IMR-90 (cell line): ENCODE data around the gene LTBP4. TPM values are rescaled to one million over a fixed set of nuclear protein-coding genes. Genes with fewer than 3 reads are reported as not detected.
A peak's percentile ranks its signal among the peaks of the same experiment; 100 is the strongest.

Experiments used
- ATAC-seq: fragments of 200-7000 bp; cut with Tn5 transposase; 2 replicates; pipeline ENCODE4 v1.9.1; 2020; ENCODE audit warnings: low read depth, mild to moderate bottlenecking, moderate library complexity
- BruUV-seq: library from RNA; stranded (reverse); fragments of 400-500 nt; replicated peaks from 2 replicates; lab custom pipeline; 2021; lab: Mats Ljungman, UMichigan
- CTCF ChIA-PET: fragments of 300-600 bp; formaldehyde crosslinking; extraction: SDS; loops from one replicate; lab custom pipeline; 2021; ENCODE audit warnings: antibody characterized with exemption; lab: Yijun Ruan, JAX
- POLR2A ChIA-PET: fragments of 300-600 bp; sonication (Branson Sonifier 250); formaldehyde crosslinking; loops from one replicate; lab custom pipeline; 2022; ENCODE audit warnings: antibody characterized with exemption; ENCODE audit not compliant: unreplicated experiment; lab: Charles Lee
- DNase-seq: peaks from one replicate; pipeline ENCODE4 v3.0.0; 2013
- H2AFZ ChIP-seq: replicated peaks from 2 replicates; pipeline ENCODE3; 2013; ENCODE audit warnings: low read length, mild to moderate bottlenecking; ENCODE audit not compliant: poor library complexity
- H2AK5ac ChIP-seq: 2 replicates; pipeline ENCODE4 v1.6.1; 2013; ENCODE audit warnings: low read depth, low read length, inconsistent platforms
- H2AK9ac ChIP-seq: replicated peaks from 2 replicates; pipeline ENCODE3; 2013; ENCODE audit warnings: mild to moderate bottlenecking, low read depth, low read length, moderate library complexity; ENCODE audit not compliant: poor library complexity
- H2BK120ac ChIP-seq: 2 replicates; pipeline ENCODE4 v1.6.1; 2013; ENCODE audit warnings: low read depth, low read length, inconsistent platforms
- H2BK15ac ChIP-seq: 3 replicates; pipeline ENCODE4 v1.6.1; 2013; ENCODE audit warnings: low read depth, low read length, inconsistent platforms
- H2BK20ac ChIP-seq: 2 replicates; pipeline ENCODE4 v1.6.1; 2013; ENCODE audit warnings: low read depth, mild to moderate bottlenecking, inconsistent platforms, low read length, moderate library complexity
- H2BK5ac ChIP-seq: 2 replicates; pipeline ENCODE4 v1.6.1; 2013; ENCODE audit warnings: mild to moderate bottlenecking, low read depth, low read length, inconsistent platforms; ENCODE audit not compliant: poor library complexity, severe bottlenecking
- H3K14ac ChIP-seq: replicated peaks from 2 replicates; pipeline ENCODE4 v1.6.1; 2013; ENCODE audit warnings: low read depth, low read length, inconsistent platforms
- H3K18ac ChIP-seq: 2 replicates; pipeline ENCODE4 v1.6.1; 2013; ENCODE audit warnings: low read depth, low read length, control low read depth
- H3K23ac ChIP-seq: 2 replicates; pipeline ENCODE4 v1.6.1; 2013; ENCODE audit warnings: low read depth, low read length, inconsistent platforms
- H3K27ac ChIP-seq: 2 replicates; pipeline ENCODE4 v1.5.1; 2013; ENCODE audit warnings: mild to moderate bottlenecking, control low read depth, low read length; ENCODE audit not compliant: insufficient read depth
- H3K27me3 ChIP-seq: 2 replicates; pipeline ENCODE4 v1.6.1; 2013; ENCODE audit warnings: low read length; ENCODE audit not compliant: control insufficient read depth, insufficient read depth
- H3K36me3 ChIP-seq: 2 replicates; pipeline ENCODE4 v1.6.1; 2013; ENCODE audit warnings: low read length, mixed read lengths; ENCODE audit not compliant: control insufficient read depth, insufficient read depth
- H3K4ac ChIP-seq: 2 replicates; pipeline ENCODE4 v1.6.1; 2013; ENCODE audit warnings: low read depth, low read length, inconsistent platforms
- H3K4me1 ChIP-seq: 2 replicates; pipeline ENCODE4 v1.6.1; 2013; ENCODE audit warnings: low read length, mixed read lengths; ENCODE audit not compliant: control insufficient read depth, insufficient read depth
- H3K4me2 ChIP-seq: 2 replicates; pipeline ENCODE4 v1.6.1; 2013; ENCODE audit warnings: low read depth, mild to moderate bottlenecking, control low read depth, low read length, moderate library complexity
- H3K4me3 ChIP-seq: 2 replicates; pipeline ENCODE4 v1.5.1; 2013; ENCODE audit warnings: low read depth, mild to moderate bottlenecking, control low read depth, low read length, moderate library complexity; ENCODE audit not compliant: insufficient read depth
- H3K56ac ChIP-seq: 2 replicates; pipeline ENCODE4 v1.6.1; 2013; ENCODE audit warnings: low read length, inconsistent platforms; ENCODE audit not compliant: insufficient read depth; ENCODE audit errors: extremely low read depth
- H3K79me1 ChIP-seq, 2 experiments: 2 replicates each; pipeline ENCODE4 v1.6.1; 2013; ENCODE audit warnings: low read length in 2 of 2, inconsistent platforms in 1 of 2, low read depth in 1 of 2
- H3K9ac ChIP-seq: 2 replicates; pipeline ENCODE4 v1.6.1; 2013; ENCODE audit warnings: low read depth, low read length, control low read depth
- H3K9me1 ChIP-seq: 2 replicates; pipeline ENCODE4 v1.6.1; 2013; ENCODE audit warnings: low read length, inconsistent platforms; ENCODE audit not compliant: insufficient read depth
- H3K9me3 ChIP-seq: 2 replicates; pipeline ENCODE4 v1.6.1; 2013; ENCODE audit warnings: low read length; ENCODE audit not compliant: control insufficient read depth, insufficient read depth
- H4K20me1 ChIP-seq: 2 replicates; pipeline ENCODE4 v1.6.1; 2013; ENCODE audit warnings: low read length, inconsistent platforms; ENCODE audit not compliant: insufficient read depth
- H4K5ac ChIP-seq: 2 replicates; pipeline ENCODE4 v1.6.1; 2013; ENCODE audit warnings: mild to moderate bottlenecking, low read depth, low read length, control low read depth
- H4K8ac ChIP-seq, 2 experiments: 2 replicates each; pipeline ENCODE4 v1.6.1; 2013; ENCODE audit warnings: low read depth in 2 of 2, low read length in 2 of 2, control low read depth in 1 of 2, inconsistent platforms in 1 of 2
- H4K91ac ChIP-seq: 2 replicates; pipeline ENCODE4 v1.6.1; 2013; ENCODE audit warnings: low read depth, low read length, inconsistent platforms; ENCODE audit not compliant: insufficient read depth
- BHLHE40 ChIP-seq: fragments of 150-350 bp; IDR thresholded peaks from 2 replicates; pipeline ENCODE4 v1.6.1; 2016; ENCODE audit warnings: mild to moderate bottlenecking, low read depth, low read length
- CEBPB ChIP-seq: IDR thresholded peaks from 2 replicates; pipeline ENCODE4 v1.6.1; 2012; ENCODE audit warnings: low read depth, low read length, improper control_type of control experiment
- CTCF ChIP-seq: conservative IDR thresholded peaks from 2 replicates; pipeline ENCODE4 v1.5.1; 2012; ENCODE audit warnings: mild to moderate bottlenecking, low read depth, low read length, improper control_type of control experiment
- FOS ChIP-seq: fragments of 150-350 bp; IDR thresholded peaks from 2 replicates; pipeline ENCODE4 v1.6.1; 2016; ENCODE audit warnings: low read depth, low read length
- MAFK ChIP-seq: IDR thresholded peaks from 2 replicates; pipeline ENCODE4 v1.6.1; 2012; ENCODE audit warnings: low read depth, low read length, improper control_type of control experiment
- MAZ ChIP-seq: IDR thresholded peaks from 2 replicates; pipeline ENCODE4 v1.6.1; 2012; ENCODE audit warnings: low read depth, mild to moderate bottlenecking, low read length, improper control_type of control experiment, moderate library complexity, borderline replicate concordance
- MXI1 ChIP-seq: IDR thresholded peaks from 2 replicates; pipeline ENCODE4 v1.6.1; 2012; ENCODE audit warnings: low read depth, mild to moderate bottlenecking, low read length, moderate library complexity, borderline replicate concordance
- NFE2L2 ChIP-seq: fragments of 150-350 bp; IDR thresholded peaks from 2 replicates; pipeline ENCODE4 v1.6.1; 2016; ENCODE audit warnings: low read depth, mild to moderate bottlenecking, low read length
- POLR2A ChIP-seq: IDR thresholded peaks from 2 replicates; pipeline ENCODE4 v1.6.1; 2012; ENCODE audit warnings: mild to moderate bottlenecking, low read depth, low read length
- RAD21 ChIP-seq: IDR thresholded peaks from 2 replicates; pipeline ENCODE4 v1.6.1; 2012; ENCODE audit warnings: low read length, improper control_type of control experiment
- RCOR1 ChIP-seq: IDR thresholded peaks from 2 replicates; pipeline ENCODE4 v1.6.1; 2012; ENCODE audit warnings: mild to moderate bottlenecking, low read length, improper control_type of control experiment; ENCODE audit not compliant: insufficient replicate concordance
- RFX5 ChIP-seq: IDR thresholded peaks from 2 replicates; pipeline ENCODE4 v1.8.0; 2012; ENCODE audit warnings: low read depth, mild to moderate bottlenecking, low read length, moderate library complexity
- WGBS, 2 experiments: methylation state at CpG; one replicate each; pipeline versions ENCODE4 v1.1.5 to v1.1.7; 2013; ENCODE audit warnings: missing lambda C conversion rate in 2 of 2; ENCODE audit not compliant: insufficient read length in 1 of 2; ENCODE audit errors: extremely low coverage in 2 of 2; 5-methylcytosine and 5-hydroxymethylcytosine counted together
- dilution Hi-C: fragments of 300-500 bp; cut with HindIII; formaldehyde crosslinking; loops from one replicate; pipeline ENCODE4 v1.14.3; 2018; ENCODE audit warnings: low sequenced_read_pairs; ENCODE audit not compliant: unreplicated experiment
- in situ Hi-C: fragments of 300-500 bp; cut with MboI; formaldehyde crosslinking; loops from 3 replicates; pipeline ENCODE4 v1.14.3; 2019; ENCODE audit warnings: low sequenced_read_pairs, inconsistent platforms, mixed read lengths
- intact Hi-C: fragments of 100-400 bp; cut with micrococcal nuclease; formaldehyde crosslinking; loops from 2 replicates; pipeline ENCODE4 v1.10.0; 2022
- polyA plus RNA-seq, 3 experiments: library from polyadenylated mRNA; depleted of rRNA; stranded (reverse); fragments of >200 nt; gene quantifications; 2 replicates each; pipeline ENCODE4 v1.2.3, GENCODE V29; 2012; ENCODE audit warnings: low replicate concordance in 1 of 3
- total RNA-seq: library from RNA; depleted of rRNA; stranded (reverse); fragments of >200 nt; gene quantifications from 2 replicates; pipeline ENCODE4 v1.2.3, GENCODE V29; 2012
- TF ChIP-seq, protein P1 (sequence below): fragments of 150-350 bp; IDR thresholded peaks from 2 replicates; pipeline ENCODE4 v1.6.1; 2017; ENCODE audit warnings: mild to moderate bottlenecking, antibody characterized with exemption, low read length, low read depth
- TF ChIP-seq, protein P2 (sequence below): fragments of 150-350 bp; IDR thresholded peaks from 2 replicates; pipeline ENCODE4 v1.6.1; 2016; ENCODE audit warnings: low read depth, mild to moderate bottlenecking, low read length, moderate library complexity, borderline replicate concordance

Gene LTBP4
- total and polyA plus RNA-seq, 2 of the 4 experiments (the other 2 are of a cell fraction): 14.7 to 70.3 TPM

GRCh38 chr19:40588110-40588854, 12.9 kb upstream of the LTBP4 start:
- no TSS peak for BruUV-seq
- Histone ChIP-seq H2BK120ac (no peak overlapping the region), H3K79me1 (peaks cover 0 to 4% of the 10 kb centered on the region in 2 experiments; a peak in 1 of 4 replicates), H3K23ac (no peak overlapping the region), H3K27ac (no peak overlapping the region), H3K4me3 (no peak overlapping the region), H4K5ac (no peak overlapping the region), H2BK20ac (no peak overlapping the region), H2AK5ac (no peak overlapping the region), H2BK15ac (no peak overlapping the region), H3K9me1 (peaks cover 4% of the 10 kb centered on the region; the same call in 1 of the 2 replicates), H4K20me1 (no peaks in the 10 kb centered on the region; the same call in 1 of the 2 replicates), H3K4ac (no peak overlapping the region), H3K14ac (no peak overlapping the region), H3K36me3 (peaks cover 51% of the 10 kb centered on the region), H3K56ac (no peak overlapping the region), H4K91ac (no peak overlapping the region), H3K27me3 (no peaks in the 10 kb centered on the region), H4K8ac (no peak overlapping the region), H3K9me3 (no peaks in the 10 kb centered on the region), H3K18ac (no peak overlapping the region), H3K4me2 (no peak overlapping the region), H2AK9ac (peak overlapping the region; percentile 70), H3K9ac (no peak overlapping the region), H2BK5ac (no peak overlapping the region), H2AFZ (no peak overlapping the region), H3K4me1 (no peaks in the 10 kb centered on the region)
- ATAC-seq (no peak), DNase-seq (no peak)
- WGBS, 2 experiments: 90% methylated on average over 13 of the region's 19 CpGs; no CpG with 5 or more reads in 1 of the 2 experiments
- ChIA-PET CTCF (no interaction called here), POLR2A (no interaction called here)
- dilution Hi-C loops (no loop called here), intact Hi-C loops (no loop called here), in situ Hi-C loops (no loop called here)
- TF ChIP-seq FOS (no peak), RAD21 (no peak), MAFK (no peak), MAZ (no peak), NFE2L2 (no peak), RFX5 (no peak), MXI1 (no peak), POLR2A (no peak), BHLHE40 (no peak), CEBPB (no peak), CTCF (no peak), RCOR1 (no peak)
- TF ChIP-seq, protein P1, sequence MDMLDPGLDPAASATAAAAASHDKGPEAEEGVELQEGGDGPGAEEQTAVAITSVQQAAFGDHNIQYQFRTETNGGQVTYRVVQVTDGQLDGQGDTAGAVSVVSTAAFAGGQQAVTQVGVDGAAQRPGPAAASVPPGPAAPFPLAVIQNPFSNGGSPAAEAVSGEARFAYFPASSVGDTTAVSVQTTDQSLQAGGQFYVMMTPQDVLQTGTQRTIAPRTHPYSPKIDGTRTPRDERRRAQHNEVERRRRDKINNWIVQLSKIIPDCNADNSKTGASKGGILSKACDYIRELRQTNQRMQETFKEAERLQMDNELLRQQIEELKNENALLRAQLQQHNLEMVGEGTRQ: no peak
- TF ChIP-seq, protein P2, sequence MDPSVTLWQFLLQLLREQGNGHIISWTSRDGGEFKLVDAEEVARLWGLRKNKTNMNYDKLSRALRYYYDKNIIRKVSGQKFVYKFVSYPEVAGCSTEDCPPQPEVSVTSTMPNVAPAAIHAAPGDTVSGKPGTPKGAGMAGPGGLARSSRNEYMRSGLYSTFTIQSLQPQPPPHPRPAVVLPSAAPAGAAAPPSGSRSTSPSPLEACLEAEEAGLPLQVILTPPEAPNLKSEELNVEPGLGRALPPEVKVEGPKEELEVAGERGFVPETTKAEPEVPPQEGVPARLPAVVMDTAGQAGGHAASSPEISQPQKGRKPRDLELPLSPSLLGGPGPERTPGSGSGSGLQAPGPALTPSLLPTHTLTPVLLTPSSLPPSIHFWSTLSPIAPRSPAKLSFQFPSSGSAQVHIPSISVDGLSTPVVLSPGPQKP: no peak
